Fibroblast of skin of scalp (primary cell): ENCODE results near the gene DLGAP3.
"Not testable (repeated sequence)": the region's sequence is repeated elsewhere in the genome, so short reads cannot be mapped to it uniquely, and the experiment has no call there.

Experiments
- DNase-seq: peaks from one replicate; pipeline ENCODE4 v3.0.0-alpha.2; 2013

DLGAP3 gene

DNA sequence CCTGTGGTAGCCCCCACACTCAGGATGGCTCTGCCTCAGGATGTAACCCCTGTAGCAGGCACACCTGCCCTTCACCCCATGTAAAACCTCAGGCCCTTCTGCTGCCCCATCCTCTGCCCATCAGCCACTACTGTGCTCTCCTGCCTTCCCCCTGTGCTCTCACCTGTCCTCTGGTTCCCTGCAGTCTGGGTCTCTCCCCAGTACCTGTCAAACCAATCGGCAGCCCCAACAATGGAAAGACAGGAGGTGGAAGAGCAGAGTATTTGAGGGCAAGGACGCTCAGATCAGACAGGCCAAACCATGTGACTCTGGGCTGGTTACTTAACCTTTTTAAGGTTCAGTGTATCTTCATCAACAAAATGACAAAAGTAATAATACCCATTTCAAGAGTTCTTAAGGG, 100.8 kb downstream of the DLGAP3 start:
- no peak for DNase-seq

DNA sequence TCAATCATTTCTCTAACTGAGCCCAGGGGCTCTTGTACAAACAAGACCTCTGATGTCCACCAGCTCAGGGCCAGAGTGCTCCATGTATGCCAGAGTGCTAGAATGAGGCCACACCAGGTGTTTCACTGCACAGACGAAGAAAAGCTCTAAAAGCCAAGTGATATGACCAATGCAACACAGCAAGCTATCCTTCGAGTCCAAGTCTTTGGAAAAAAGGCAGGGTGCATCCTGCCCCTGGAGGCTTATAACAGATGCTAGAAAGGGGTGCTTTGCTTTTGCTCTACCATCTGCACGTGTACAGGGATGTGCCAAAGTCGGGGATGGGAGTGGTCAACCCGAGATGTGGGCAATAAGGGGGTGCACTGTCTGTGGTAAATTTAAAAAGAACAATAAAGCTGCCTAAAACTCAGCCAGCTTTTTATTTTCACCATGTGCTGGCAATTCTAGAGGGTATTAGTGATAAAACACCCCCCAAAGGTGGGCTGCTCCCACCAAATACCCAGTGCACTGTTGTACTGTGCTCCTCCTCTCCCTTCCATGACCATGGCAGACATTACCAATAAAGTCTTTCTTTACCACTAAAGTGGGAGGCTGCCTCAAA, 102.0 kb downstream of the DLGAP3 start:
- no peak for DNase-seq

GRCh38 chr1:34825455-34826091, 103.9 kb downstream of the DLGAP3 start:
- DNase-seq, result no peak

- no peak for DNase-seq
These were observed 104.5 kb downstream of the DLGAP3 start for GRCh38 chr1:34824817-34825454.

- DNase-seq, result no peak
These were observed 107.2 kb downstream of the DLGAP3 start for GRCh38 chr1:34822202-34822601.

DNA sequence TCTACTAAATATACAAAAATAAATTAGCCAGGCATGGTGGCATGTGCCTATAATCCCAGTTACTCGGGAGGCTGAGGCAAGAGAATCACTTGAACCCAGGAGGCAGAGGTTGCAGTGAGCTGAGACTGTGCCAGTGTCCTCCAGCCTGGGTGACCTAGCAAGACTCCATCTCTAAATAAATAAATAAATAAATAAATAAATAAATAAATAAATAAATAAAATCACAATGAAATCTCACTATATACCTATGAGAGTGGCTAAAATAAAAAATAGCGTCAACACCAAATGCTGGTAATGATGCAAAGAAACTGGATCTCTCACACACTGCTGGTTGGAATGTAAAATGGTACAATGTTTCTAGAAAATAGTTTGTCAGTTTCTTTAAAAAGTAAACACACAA, 110.6 kb downstream of the DLGAP3 start:
- not testable (repeated sequence) for DNase-seq

DNA sequence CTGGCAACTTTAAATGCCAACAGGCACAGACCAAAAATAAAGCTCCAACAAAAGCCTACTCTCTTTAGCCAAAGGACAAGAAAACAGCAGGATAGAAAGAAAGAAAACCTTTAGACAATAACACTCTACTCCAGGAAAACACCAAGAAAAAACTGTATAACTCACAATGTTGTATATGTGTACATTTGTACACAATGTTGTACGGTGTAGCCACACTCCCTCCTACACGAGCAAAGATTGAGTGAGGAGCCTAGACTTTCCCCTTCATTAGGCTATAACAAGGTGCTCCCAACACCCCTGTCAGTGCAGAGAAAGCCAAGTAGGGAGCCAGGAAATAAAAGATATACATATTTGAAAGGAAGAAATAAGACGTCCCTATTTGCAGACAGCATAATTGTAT, 112.7 kb downstream of the DLGAP3 start:
- DNase-seq, result no peak

GRCh38 chr1:34816332-34816731, 113.1 kb downstream of the DLGAP3 start:
- DNase-seq, result no peak
